NAMALWA (cell line): ENCODE results near the gene WWC1.

Source experiments
- DNase-seq: peaks from one replicate; pipeline ENCODE4 v3.0.0-alpha.2; 2015; ENCODE audit warnings: low spot score

WWC1 gene

DNA sequence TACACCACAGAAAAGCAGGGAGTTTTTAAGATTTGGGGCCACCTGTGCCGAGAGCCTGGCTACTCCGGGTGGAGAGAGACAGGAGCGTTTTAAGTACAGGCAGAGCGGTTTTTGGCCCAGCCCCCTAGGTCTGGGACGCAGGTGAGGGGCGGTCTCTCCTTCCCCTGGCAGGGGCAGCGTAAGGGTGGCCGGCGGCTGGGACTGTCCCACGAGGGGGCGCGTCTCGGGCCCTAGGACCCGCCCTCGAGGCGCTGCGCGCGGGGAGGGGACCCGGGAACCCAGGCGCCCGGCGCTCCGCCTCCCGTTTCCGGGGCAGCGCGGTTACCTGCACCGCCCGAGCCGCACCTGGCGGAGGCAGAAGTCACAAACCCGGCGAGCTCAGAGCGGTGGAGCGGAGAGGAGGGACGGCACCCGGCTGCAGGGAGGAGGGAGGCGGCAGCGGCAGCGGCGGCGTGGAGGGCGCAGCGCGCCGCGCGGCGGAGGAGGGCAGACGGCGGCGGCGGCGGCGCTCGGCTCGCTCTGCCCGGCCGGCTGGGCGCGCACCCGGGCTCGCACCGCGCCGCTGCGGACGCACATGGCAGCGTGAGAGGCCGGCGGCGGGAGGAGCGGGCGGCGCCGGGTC lies at the start of gene WWC1:
Gene WWC1 (plus strand): TSS at position 304 of the 622 bp plus-strand sequence. CDS start 508 bp downstream, outside the sequence.
- DNase-seq: no peak

DNA sequence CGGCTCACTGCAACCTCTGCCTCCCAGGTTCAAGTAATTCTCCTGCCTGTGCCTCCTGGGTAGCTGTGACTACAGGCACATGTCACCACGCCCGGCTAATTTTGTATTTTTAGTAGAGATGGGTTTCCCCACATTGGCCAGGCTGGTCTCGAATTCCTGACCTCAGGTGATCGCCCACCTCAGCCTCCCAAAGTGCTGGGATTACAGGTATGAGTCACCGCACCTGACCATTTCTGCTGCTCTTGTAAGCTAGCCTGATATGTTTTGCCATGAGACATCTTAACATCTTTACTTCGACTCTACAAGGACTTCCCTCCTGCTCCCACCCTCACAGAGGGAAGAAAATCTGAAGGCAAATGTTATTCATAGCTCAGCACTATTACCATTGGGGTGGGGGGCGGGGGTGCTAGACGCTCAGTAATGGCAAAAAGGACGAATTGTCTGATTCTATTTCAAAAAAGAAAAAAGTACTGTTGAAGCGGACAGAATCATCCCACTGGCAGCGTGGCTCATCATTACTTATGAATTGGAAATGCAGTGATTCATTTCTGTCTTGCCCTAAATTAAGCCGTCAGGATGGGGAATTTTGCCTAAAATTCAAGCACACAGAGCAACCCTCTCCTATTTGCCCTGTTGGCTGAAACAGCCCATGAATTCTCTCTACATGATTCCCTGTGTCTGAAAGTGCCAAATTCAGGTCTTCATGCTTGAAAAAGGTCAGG lies 46.4 kb upstream of the WWC1 start:
- no peak for DNase-seq

DNA sequence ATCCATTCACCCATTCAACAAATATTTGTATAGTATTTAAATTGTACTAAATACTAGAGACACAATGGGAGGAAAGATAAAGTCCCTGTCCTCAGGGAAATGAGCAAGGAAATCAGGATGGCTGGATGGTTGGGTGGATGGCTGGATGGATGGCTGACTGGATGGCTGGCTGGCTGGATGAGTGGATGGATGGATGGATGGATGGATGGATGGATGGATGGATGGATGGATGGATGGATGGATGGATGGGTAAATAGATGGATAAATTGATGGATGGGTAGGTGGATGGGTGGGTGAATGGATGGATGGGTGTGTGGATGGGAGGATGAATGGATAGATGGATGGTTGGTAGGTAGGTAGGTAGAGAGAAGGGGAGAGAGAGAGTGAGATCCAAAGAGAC lies 41.5 kb upstream of the WWC1 start:
- no peak for DNase-seq

DNA sequence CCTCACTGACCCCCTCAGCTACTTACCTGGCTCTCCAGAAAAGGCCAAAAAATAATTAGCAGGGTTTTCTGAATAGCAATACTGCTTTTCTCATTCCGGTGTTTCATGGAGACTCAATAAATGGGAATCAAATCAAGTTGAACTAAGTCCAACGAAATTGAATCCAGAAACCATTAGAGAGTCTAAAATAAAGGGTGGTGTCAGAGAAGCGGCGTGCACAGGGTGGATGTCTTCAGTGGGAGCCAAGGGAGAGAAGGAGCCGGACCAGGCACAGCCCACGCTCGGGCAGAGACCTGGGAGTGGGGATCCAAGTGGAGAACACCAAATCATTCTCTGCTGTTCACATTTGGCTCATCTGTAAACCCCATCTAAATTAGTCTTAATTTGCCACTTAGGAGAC lies 40.2 kb upstream of the WWC1 start:
- DNase-seq: no peak

DNA sequence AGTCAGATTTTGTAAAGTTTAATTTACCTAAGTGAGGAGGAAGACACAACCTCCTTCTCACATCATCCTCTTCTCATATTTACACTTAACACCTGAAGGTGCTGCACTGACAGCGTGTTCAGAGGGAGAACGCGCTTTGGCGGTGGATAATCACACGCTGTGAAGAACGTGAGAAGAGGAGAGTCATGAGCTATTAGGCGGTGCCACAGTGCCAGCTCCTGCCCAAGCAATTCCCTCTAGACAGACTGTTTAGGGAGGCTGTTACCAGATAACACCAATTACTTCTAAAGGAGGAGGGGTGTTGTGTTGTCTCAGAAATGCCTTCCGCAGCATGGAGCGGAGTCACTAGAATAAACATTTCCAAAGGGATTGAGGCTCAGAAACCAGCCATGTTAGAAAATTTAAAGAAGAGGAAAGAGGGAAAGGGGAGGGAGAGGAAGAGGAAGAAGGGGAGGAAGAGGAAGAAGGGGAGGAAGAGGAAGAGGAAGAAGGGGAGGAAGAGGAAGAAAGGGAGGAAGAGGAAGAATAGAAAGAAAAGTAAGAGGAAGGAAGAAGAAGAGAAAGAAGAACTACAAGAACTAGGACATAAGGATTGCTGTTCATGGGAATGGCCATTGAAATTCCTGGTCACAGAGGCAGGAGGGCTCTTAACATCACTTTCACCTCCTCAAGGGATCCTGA lies 37.3 kb upstream of the WWC1 start:
- no peak for DNase-seq

DNA sequence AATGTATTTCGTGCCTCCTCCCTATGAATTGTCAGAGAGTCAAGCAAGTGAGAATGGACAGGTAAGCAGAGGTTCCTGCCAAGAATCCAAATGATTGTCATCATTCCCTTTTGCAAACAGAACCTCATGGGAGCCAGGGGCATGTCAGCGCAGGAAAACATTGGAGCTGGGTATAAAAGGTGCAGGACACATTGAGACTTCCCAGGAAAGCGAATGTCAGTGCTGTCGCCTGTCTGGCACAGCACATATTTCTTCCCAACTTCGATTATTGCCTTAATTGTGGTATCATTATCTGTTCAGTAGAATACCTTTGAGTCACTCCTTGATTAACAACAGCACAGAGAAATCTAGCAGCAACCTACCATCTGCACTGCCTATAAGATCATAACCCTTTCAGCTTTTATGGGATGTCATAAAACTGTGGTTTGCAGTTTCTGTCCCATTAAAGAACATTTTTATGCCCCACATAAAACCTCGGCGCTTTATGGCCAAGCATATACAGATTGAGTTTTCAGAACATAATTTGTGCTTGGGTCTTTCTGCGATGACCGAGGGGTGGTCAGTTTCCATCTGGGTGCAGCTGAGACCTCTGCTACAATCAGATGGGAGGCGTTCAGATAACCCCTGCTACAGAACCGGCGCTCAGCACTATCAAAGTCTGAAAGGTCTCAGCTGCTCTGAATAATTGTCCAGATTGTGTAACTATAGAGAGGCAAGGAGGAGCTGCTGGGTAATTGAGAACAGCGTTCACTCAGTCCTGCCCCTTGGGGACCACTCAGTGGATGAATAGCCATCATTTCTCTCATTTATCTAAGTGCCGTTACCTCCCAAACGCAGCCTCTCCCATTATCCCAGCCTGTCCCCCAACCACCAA lies 30.9 kb upstream of the WWC1 start:
- DNase-seq: no peak

DNA sequence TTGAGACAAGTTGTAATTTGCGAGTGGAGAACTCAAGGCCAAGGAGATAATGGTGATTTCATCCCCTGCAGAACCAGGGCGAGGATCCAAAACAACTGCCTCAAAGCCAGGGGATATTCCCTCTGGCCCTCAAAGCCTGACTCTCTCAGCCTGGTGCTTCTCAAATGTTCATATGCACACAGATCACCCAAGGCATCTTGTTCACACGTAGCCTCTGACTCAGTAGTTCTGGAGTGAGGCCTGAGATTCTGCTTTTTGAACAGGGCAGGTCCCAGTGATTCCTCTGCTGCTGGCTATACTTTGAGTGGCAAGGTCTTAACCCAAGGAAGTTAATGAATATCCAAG lies 30.2 kb upstream of the WWC1 start:
- no peak for DNase-seq

DNA sequence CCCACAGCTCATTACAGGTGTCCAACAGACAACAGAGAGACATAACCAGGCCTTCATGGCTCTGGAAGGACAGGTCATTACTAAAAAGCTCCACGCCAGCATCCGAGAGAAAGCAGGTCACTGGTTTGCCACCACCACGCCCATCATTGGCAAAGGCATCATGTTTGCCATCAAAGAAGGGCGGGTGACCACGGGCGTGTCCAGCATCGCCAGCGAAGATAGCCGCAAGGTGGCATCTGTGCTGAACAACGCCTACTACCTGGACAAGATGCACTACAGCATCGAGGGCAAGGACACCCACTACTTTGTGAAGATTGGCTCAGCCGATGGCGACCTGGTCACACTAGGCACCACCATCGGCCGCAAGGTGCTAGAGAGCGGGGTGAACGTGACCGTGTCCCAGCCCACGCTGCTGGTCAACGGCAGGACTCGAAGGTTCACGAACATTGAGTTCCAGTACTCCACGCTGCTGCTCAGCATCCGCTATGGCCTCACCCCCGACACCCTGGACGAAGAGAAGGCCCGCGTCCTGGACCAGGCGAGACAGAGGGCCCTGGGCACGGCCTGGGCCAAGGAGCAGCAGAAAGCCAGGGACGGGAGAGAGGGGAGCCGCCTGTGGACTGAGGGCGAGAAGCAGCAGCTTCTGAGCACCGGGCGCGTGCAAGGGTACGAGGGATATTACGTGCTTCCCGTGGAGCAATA lies 29.3 kb upstream of the WWC1 start:
- DNase-seq: no peak

DNA sequence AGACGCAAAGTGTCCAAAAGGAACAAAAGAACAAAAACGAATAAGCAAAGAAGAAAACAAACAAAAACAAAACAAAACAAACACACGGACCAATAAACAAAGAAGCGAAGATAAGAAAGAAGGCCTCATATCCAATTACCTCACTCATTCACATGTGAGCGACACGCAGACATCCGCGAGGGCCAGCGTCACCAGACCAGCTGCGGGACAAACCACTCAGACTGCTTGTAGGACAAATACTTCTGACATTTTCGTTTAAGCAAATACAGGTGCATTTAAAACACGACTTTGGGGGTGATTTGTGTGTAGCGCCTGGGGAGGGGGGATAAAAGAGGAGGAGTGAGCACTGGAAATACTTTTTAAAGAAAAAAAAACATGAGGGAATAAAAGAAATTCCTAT lies 28.3 kb upstream of the WWC1 start:
- DNase-seq: no peak

DNA sequence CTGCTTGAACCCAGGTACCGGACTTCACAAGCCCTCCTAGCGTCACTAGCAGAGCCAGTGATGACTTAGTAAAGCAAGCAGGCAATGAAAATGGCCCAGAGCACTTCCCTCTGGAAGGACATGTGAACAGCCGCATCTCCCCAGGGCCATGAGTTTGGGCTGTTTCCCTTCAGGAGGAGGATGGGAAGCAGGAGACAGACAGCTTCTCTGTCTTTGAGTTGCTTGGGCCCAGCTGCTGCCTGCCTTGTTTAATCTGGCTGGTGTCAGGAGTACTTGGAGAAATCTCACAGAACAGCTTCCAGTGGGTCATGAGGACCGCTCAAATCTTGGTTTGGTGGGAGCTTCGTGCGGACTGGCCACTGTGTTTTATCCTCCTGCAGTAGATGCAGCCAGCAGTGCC lies 25.4 kb upstream of the WWC1 start:
- DNase-seq: no peak

DNA sequence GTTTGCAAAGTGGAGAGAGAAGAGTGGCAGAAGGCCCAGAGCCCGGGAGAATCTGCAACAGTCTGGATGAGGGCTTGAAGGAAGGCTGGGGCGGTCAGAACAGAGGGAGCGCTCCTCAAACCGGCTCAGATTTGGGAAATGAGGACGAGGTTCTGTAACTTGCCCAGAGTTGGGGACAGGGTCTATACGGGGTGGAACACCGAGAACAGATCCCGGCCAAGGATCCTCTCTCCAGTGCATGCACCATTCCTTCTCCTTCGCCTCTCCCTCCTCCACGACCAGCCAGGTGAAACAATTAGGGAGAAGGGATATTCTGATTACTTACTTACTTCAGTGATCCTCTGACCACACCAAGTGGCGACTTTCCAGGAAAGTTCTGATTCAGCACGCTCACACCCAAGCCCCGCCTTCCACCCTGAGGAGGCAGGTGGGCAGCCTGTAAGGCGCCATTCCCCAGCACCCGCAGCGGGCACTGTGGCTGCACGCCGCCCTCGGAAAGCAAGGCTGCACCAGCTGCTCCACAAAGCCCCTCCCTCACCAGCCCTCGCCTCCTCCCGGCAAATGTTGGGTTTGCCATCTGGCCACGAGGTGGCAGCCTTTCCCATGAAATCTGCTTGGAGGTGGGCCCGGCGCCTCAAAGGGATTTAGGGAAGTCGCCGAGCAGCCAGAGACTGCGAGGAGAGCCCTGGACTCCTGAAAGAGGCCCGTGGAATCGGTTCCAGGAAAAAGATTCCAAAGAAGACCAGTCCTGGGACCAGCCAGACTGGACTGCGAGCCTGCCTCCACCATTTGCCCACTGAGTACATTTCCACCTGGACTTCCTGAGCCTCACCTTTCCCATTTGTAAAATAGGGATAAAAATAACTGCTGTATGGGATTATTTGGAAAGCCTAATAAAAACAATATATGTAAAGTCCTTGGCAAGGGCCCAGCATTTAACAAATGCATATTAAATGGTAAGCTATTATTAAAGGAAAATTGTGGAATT lies 22.2 kb upstream of the WWC1 start:
- peak; percentile 86 for DNase-seq

DNA sequence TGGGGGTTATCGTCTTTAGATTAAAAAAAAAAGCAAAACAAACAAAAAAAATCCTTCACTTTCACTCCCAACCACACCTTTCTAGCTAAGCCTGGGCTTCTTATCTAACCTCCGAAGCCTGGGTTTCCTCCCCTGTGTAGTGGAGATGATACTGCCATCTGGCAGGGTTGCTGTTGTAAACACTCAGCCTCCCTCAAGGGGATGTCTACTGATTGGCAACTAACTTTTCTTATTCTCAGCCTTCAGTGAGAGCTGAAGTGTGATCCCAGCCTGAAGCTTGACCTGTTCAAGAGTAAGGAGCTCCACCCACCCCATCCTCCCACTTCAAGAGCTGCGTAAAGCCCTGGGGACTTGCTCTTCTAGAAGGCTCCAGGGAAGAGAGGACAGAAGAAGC lies 21.5 kb upstream of the WWC1 start:
- DNase-seq: peak; percentile 22

DNA sequence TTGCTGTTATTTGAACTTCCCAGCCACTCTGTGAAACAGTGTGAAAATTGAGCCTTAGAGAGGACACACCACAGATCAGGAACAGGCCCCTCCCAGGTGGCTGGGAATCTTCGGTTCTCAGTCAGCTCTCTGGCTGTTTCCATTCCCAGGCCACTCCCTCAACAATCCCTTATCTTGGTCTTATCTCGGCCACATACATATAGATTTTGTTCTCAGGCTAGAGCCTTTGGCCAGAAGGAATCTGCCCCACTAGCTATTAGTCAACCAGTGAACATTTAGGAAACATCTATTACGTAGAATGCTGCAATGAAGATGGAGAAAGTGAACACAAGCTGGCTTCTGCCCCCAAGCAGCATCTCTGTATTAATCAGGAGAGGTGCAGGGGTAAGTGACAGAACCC lies 21.0 kb upstream of the WWC1 start:
- no peak for DNase-seq

DNA sequence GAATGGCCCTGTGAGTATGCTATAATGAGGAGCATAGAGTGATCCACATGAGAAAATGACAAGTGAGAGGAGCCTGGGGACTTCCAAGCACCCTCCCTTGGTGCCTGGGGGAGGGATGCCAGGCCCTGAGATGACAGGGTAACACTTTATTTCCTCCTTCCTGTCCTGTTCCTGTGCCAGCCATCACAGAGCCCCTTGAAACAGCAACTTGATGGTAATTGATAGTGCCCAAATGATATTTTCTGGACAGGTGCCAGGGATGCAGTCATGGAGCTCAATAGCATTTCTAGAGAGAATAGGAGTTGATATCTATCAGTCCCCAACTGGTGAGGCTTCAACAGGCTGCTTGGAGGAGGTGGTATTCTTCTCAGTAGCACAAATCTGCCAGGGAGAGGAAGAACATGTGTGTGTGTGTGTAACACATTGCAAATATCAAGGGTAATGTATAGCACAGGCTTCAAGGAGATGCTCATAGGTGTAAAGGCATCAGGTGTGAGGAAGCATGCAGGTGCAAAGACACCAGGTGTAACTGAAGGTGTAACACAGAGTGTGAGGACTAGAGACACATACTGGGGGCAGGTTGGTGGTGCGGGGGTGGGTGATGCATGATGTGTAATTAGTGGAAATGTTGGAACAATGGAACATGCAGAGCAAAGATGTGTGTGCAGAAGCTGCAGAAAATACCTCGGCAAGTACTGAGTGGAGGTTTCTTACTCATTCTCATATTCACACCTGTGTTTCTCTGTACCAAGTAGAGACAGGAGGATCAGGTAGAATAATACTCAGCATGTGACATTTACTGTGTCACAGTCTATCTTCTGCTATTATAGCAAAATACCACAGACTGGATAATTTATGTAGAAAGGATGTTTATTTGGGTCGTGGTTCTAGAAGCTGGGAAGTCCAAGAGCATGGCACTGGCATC lies 18.1 kb upstream of the WWC1 start:
- no peak for DNase-seq

DNA sequence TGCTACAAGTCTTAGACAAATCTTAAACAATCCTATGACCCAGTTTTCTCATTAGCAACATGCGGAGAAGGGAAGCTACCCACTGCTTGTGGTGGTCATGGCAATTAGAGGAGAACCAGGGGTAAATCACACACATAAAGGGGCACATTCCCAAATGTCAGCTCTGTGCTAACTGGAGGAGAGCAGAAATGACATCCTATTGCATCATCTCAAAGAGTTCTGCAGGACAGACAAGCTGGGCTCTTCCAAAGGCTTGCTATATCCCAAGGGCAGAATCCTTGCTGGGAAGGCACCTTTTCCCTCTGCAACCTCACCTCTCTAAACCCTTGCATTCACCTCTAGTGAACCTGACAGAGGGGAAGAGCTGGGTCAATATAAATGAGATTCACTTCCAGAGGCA lies 17.0 kb upstream of the WWC1 start:
- DNase-seq: no peak

DNA sequence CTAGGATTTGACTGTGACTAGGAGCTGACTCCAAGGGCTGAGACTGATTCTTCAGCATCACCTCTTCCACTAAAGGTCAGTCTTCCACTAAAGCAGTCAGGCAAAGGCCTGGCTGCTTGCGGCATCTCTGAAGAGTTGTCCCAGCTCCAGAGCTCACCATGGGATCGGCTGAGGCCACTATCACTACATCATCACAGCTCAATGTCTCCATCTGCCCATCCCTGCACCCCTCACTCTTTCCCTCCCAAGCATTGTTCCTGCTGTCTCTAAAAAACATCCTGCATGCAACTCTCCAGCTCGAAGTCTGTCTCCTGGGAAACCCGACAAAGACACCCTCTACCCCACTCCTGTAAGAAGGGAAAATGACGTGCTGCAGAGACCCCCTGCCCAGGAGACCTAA lies 15.5 kb upstream of the WWC1 start:
- DNase-seq: no peak

DNA sequence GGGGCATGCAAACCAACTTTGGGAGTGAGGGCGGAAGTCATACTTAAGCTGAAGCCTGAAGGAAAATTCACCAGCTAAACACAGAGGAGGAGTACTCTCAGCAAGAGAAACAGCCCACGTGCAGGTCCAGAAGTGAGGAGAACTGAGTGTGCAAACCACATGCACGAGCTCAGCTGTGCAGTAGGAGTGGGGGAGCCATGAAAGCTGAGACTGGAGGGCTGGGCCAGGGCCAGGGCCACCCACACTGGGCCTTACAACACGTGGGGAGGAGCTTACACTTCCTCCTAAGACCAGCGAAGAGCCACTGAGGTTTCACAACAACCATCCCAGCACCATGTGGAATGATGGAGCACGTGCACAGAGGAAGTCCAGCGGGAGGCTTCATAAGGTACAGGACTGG lies 9.3 kb upstream of the WWC1 start:
- no peak for DNase-seq

DNA sequence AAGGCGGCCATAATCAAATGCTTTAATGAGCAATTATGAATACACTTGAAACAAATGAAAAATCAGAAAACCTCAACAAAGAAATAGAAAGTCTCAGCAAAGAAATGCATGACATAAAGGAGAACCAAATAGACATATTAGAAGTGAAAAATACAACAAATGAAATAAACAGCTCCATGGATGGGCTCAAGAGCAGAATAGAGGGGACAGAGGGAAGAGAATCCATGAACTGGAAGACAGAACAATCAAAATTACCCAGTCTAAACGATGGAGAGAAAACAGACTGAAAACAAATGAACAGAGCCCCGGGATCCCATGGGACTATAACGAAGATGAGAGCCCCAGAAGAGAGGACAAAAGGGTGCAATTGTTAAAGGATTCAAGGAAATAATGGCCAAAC lies 6.6 kb upstream of the WWC1 start:
- DNase-seq: no peak

DNA sequence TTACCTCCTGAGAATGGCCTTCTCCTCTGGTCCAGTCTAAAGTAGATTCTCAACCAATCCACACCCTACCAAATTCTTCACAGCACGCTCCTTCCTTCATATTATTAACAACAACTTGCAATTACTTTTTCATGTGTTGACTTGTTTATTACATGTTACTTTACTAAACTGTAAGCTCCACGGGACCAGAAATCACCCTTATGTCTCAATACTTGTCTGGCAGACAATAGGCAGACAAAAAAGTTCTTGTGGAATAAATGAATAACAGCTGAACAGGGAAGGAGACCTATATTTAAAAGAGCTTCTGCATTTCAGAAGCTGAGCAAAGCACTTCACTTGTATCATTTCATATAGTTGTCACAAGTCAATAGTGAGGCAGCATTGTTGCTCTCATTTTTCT lies 5.7 kb upstream of the WWC1 start:
- DNase-seq: no peak

DNA sequence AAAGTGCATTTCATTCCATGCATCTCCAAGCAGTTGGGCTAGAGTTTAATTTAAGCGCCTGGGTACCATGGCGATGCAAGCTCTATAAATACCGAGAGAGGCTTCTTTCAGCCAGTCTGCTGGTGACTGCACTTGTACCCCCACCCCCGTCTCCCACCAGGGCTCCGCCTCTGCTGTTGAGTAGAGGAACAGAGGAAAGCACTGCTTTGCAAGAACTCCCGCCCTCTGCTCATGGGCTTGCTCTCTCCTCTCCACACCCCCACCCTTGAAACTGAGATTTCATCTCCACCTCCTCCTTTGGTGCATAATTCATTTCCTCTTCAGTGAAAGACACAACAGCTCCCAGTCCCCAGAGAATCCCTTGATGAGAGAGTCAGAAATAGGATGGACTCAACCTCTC lies 5.1 kb upstream of the WWC1 start:
- no peak for DNase-seq
